LNCaP clone FGC (cell line): ENCODE data around the gene DNAH11.

Experiments used
- DNase-seq: peaks from one replicate; pipeline ENCODE4 v3.0.0-alpha.2; 2011; ENCODE audit warnings: low read depth
- H3K4me3 ChIP-seq: 2 replicates; pipeline ENCODE4 v1.5.1; 2011; ENCODE audit warnings: mild to moderate bottlenecking, low read depth, low read length, control low read depth
- CTCF ChIP-seq: IDR thresholded peaks from 2 replicates; pipeline ENCODE4 v1.5.1; 2012; ENCODE audit warnings: mild to moderate bottlenecking; ENCODE audit not compliant: control insufficient read depth, insufficient read depth; ENCODE audit errors: extremely low read depth

The DNAH11 gene

GRCh38 chr7:21641546-21641945 lies 98.7 kb downstream of the DNAH11 start:
- no peak overlapping the region for H3K4me3 ChIP-seq
- no peak for TF ChIP-seq CTCF
- DNase-seq, result no peak

DNA sequence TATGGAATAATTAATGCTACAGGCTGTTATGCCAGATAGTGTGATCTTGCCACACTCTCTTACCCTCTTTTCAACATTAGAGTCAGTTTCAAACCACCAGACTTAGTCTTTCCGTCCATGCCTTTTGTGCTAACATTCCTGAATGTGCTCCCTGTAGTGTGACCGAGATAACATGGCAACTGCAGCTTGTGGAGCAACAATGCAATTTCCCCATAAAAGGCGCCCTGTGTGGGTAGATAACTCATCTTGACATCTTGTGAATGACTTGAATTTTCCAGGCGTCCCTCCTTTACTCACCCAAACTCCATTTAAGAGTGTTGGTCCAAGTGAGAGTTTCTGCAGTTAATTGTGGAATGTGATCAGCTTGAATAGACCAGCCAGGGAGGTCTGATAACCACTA lies 99.6 kb downstream of the DNAH11 start:
- no peak overlapping the region for H3K4me3 ChIP-seq
- TF ChIP-seq CTCF, result no peak
- DNase-seq, result no peak

- no peak for DNase-seq
- H3K4me3 ChIP-seq, result no peak overlapping the region
- no peak for TF ChIP-seq CTCF
Observed at GRCh38 chr7:21651697-21652096, 108.9 kb downstream of the DNAH11 start.

GRCh38 chr7:21653623-21654022 lies 110.8 kb downstream of the DNAH11 start:
- no peak for TF ChIP-seq CTCF
- no peak overlapping the region for H3K4me3 ChIP-seq
- DNase-seq, result no peak

DNA sequence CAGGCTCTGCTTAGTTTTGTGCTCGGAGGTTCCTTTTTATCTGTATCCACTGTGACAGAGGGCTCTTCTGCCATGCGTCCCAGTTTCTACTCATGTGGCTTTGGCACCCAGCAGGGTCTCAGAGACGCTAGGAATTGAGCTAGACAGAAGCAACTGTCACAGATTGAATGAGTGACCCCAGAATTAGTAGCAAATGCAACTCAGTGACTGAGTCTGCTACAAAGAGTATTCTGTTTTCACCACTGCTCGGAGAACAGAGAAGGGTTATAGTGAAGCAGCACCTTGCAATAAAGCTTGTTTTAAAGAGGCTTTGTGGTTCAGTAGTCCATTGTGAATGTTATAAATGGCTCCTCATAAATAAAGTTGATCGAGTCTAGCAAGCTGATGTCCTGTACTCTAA lies 113.2 kb downstream of the DNAH11 start:
- no peak overlapping the region for H3K4me3 ChIP-seq
- no peak for TF ChIP-seq CTCF
- no peak for DNase-seq

DNA sequence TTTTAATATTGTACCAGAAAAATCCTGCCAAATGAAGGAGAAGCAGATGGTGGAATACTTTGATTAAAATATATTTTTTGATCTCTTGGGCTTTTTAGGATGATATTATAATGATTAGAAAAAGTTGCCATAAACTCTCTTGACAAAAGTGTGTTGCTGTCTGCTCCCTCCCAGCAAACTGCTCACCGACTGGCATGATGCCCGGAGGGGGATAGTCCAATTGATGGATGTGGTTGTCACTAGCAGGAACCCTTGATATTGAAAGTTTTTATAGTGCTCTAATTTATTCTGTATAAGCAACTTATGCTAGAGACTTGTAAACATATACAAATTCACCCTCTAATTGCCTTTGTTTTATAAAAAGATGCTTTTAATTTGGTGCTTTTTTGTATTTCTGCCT lies 114.0 kb downstream of the DNAH11 start:
- TF ChIP-seq CTCF, result no peak
- no peak for DNase-seq
- no peak overlapping the region for H3K4me3 ChIP-seq

GRCh38 chr7:21670496-21670895 lies 127.7 kb downstream of the DNAH11 start:
- TF ChIP-seq CTCF, result no peak
- no peak overlapping the region for H3K4me3 ChIP-seq
- DNase-seq, result no peak
